SU-DHL-6 (cell line): ENCODE results near the gene B4GALT6.

ENCODE experiments used
- EZH2phosphoT487 ChIP-seq: fragments of 200-600 bp; sonication (generic), shearing (Covaris generic); conservative IDR thresholded peaks from 2 replicates; pipeline ENCODE4 v1.6.1; 2018; ENCODE audit warnings: mild to moderate bottlenecking, antibody characterized with exemption, low read length, moderate library complexity, mixed read lengths
- TF ChIP-seq, protein P1 (sequence below): fragments of 200-600 bp; sonication (generic); IDR thresholded peaks from one replicate; pipeline ENCODE4 v1.5.1; 2017; ENCODE audit warnings: antibody characterized with exemption, mild to moderate bottlenecking, low read length, moderate library complexity; ENCODE audit not compliant: insufficient read depth, poor library complexity, severe bottlenecking

DNA sequence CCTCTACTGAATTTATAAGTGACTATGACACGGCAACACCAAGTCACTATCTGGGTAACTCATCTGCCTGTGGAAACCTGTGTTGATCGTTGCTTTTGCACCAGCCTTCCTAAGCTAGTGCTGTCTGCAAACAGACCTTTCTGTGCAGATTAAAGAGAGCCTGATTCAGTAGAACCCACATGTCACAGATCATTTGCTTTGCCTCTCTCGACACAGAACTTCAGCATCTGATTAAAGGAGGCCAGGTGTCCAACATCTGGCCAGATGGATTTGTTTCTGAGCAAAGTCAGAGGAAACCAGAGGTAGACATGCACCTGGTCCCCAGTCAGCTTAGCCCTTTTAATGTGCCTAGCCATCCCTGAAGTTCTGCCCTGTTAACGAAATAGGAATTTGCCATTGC is 107.7 kb downstream of the B4GALT6 start:
- TF ChIP-seq, protein P1, sequence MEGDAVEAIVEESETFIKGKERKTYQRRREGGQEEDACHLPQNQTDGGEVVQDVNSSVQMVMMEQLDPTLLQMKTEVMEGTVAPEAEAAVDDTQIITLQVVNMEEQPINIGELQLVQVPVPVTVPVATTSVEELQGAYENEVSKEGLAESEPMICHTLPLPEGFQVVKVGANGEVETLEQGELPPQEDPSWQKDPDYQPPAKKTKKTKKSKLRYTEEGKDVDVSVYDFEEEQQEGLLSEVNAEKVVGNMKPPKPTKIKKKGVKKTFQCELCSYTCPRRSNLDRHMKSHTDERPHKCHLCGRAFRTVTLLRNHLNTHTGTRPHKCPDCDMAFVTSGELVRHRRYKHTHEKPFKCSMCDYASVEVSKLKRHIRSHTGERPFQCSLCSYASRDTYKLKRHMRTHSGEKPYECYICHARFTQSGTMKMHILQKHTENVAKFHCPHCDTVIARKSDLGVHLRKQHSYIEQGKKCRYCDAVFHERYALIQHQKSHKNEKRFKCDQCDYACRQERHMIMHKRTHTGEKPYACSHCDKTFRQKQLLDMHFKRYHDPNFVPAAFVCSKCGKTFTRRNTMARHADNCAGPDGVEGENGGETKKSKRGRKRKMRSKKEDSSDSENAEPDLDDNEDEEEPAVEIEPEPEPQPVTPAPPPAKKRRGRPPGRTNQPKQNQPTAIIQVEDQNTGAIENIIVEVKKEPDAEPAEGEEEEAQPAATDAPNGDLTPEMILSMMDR = no peak
- no peak for TF ChIP-seq EZH2phosphoT487
